BLaER1 treated with 17β-estradiol and CSF1 and Interleukin-3, amounts not matched to agents 10 nM and 100 nM (cell line): Measurements from ENCODE around the gene HMGN1.

Source experiments
- H3K27ac ChIP-seq, 11 experiments: shearing (Covaris generic); formaldehyde crosslinking; 2 replicates each; pipeline ENCODE4 v1.8.1; 2022
- H3K27me3 ChIP-seq, 11 experiments: shearing (Covaris generic); formaldehyde crosslinking; 2 replicates each; pipeline ENCODE4 v1.8.1; 2022
- H3K36me3 ChIP-seq, 11 experiments: shearing (Covaris generic); formaldehyde crosslinking; 2 replicates each; pipeline ENCODE4 v1.8.1; 2022
- H3K4me1 ChIP-seq, 10 experiments: shearing (Covaris generic); formaldehyde crosslinking; 2 replicates each; pipeline ENCODE4 v1.8.1; 2022
- H3K4me2 ChIP-seq, 11 experiments: shearing (Covaris generic); formaldehyde crosslinking; 2 replicates each; pipeline ENCODE4 v1.8.1; 2022
- H3K4me3 ChIP-seq, 10 experiments: shearing (Covaris generic); formaldehyde crosslinking; 2 replicates each; pipeline ENCODE4 v1.8.1; 2022
- H3K9ac ChIP-seq, 11 experiments: shearing (Covaris generic); formaldehyde crosslinking; 2 replicates each; pipeline ENCODE4 v1.8.1; 2022
- H3K9me3 ChIP-seq, 11 experiments: shearing (Covaris generic); formaldehyde crosslinking; replicated peaks in 1 of 11; 2 replicates each; pipeline ENCODE4 v1.8.1; 2022
- H4K20me1 ChIP-seq, 11 experiments: shearing (Covaris generic); formaldehyde crosslinking; 2 replicates each; pipeline ENCODE4 v1.8.1; 2022
- Cebpa-rat ChIP-seq, 11 experiments: shearing (Covaris generic); IDR thresholded peaks; 2 replicates each; pipeline ENCODE4 v1.8.1; 2022

The HMGN1 gene, protein sequence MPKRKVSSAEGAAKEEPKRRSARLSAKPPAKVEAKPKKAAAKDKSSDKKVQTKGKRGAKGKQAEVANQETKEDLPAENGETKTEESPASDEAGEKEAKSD

GRCh38 chr21:39348355-39349210 is at the start of gene HMGN1:
Gene HMGN1 (minus strand): TSS chr21:39349088. CDS start chr21:39348917, 171 bp downstream.
- peaks cover 30 to 49% (median 43%) of the 10 kb centered on the region in 11 experiments; a peak in 21 of 22 replicates for H4K20me1 ChIP-seq
- peaks cover 30 to 48% (median 38%) of the 10 kb centered on the region in 10 experiments for H3K4me1 ChIP-seq
- H3K9ac ChIP-seq: peak within 1 kb of the TSS; percentile 89 to 100 (median 99)
- peak within 1 kb of the TSS; percentile 79 to 98 (median 95) for H3K4me2 ChIP-seq
- peak within 1 kb of the TSS; percentile 81 to 100 (median 90) for H3K4me3 ChIP-seq
- no peaks in the 10 kb centered on the region for H3K9me3 ChIP-seq
- H3K27ac ChIP-seq: peak within 1 kb of the TSS; percentile 92 to 100 (median 99)
- TF ChIP-seq Cebpa-rat (IDR thresholded peaks at IDR 0.05): no peak
- no peaks in the 10 kb centered on the region for H3K27me3 ChIP-seq
- peaks cover 22 to 46% (median 41%) of the 10 kb centered on the region in 11 experiments for H3K36me3 ChIP-seq

- Histone ChIP-seq H3K27ac (peak overlapping the region in 1 of 11 experiments; percentile 35; a peak in 1 of 22 replicates), H3K9me3 (no peaks in the 10 kb centered on the region), H3K36me3 (peaks cover 46 to 85% (median 63%) of the 10 kb centered on the region in 11 experiments), H3K4me1 (peaks cover 0 to 12% (median 0%) of the 10 kb centered on the region in 10 experiments; a peak in 2 of 20 replicates), H3K4me2 (peak overlapping the region in 1 of 11 experiments; percentile 16; a peak in 2 of 22 replicates), H3K27me3 (no peaks in the 10 kb centered on the region), H3K4me3 (no peak overlapping the region), H3K9ac (no peak overlapping the region), H4K20me1 (no peaks in the 10 kb centered on the region)
- no peak for TF ChIP-seq Cebpa-rat (IDR thresholded peaks at IDR 0.05)
Observed at GRCh38 chr21:39397646-39398385, 48.9 kb upstream of the HMGN1 start.

DNA sequence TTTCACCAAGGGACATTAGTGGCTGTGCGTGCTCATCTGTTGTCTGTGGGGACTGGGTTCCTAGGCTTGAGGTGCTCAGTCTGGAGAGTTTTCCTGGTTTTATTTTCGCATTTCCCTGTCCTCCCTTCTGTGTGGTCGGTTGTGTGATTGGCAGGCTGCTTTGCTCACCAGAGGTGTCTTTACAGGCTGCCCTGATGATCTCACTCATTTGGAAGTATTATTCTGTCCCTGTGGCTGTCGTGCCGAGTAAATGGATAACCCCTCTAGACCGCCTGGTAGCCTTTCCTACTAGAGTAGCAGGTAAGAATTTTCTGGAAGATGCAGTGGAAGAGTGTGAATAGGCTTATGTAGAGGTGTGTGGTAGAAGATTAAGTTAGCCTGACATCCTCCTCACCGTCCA is 44.1 kb upstream of the HMGN1 start:
- Histone ChIP-seq H3K9me3 (no peaks in the 10 kb centered on the region), H3K27ac (no peak overlapping the region), H3K4me3 (no peak overlapping the region), H3K27me3 (no peaks in the 10 kb centered on the region), H3K9ac (no peak overlapping the region), H3K36me3 (peaks cover 60 to 77% (median 75%) of the 10 kb centered on the region in 11 experiments), H3K4me2 (no peak overlapping the region), H3K4me1 (peaks cover 9 to 26% (median 17%) of the 10 kb centered on the region in 10 experiments; a peak in 19 of 20 replicates), H4K20me1 (peaks cover 0 to 26% (median 11%) of the 10 kb centered on the region in 11 experiments; a peak in 12 of 22 replicates)
- TF ChIP-seq Cebpa-rat (IDR thresholded peaks at IDR 0.05): no peak

- H3K4me2 ChIP-seq: no peak overlapping the region
- H3K4me1 ChIP-seq: peaks cover 19 to 37% (median 27%) of the 10 kb centered on the region in 10 experiments
- H3K36me3 ChIP-seq: peaks cover 39 to 63% (median 53%) of the 10 kb centered on the region in 11 experiments
- no peak overlapping the region for H3K4me3 ChIP-seq
- no peaks in the 10 kb centered on the region for H3K9me3 ChIP-seq
- no peaks in the 10 kb centered on the region for H3K27me3 ChIP-seq
- H4K20me1 ChIP-seq: peaks cover 0 to 28% (median 11%) of the 10 kb centered on the region in 11 experiments; a peak in 12 of 22 replicates
- 0 out of 22 replicates have a peak overlapping the region, but pooled peaks of 1 of the 11 experiments have one; percentile 1 for H3K9ac ChIP-seq
- no peak overlapping the region for H3K27ac ChIP-seq
- no peak for TF ChIP-seq Cebpa-rat (IDR thresholded peaks at IDR 0.05)
Observed at GRCh38 chr21:39390212-39390765, 41.4 kb upstream of the HMGN1 start.

DNA sequence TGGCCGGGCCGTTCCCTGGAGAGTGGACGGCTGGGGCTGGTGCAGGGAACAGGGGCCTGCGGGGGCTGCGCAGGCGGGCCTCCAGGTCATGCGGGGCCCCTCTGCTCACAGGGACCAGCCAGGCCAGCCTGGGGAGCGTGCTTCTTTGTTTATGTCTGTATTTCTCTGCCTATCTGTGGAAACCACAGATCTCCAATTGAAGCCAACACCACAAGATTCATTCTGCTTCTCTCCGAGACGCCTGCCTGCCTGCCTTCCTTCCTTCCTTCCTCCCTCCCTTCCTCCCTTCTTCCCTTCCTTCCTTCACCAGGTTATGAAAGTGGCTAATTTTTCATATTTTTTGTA is 39.9 kb upstream of the HMGN1 start:
- H3K36me3 ChIP-seq: peaks cover 24 to 52% (median 39%) of the 10 kb centered on the region in 11 experiments
- H3K4me2 ChIP-seq: peak overlapping the region; percentile 88 to 99 (median 96)
- no peak for TF ChIP-seq Cebpa-rat (IDR thresholded peaks at IDR 0.05)
- peaks cover 0 to 28% (median 11%) of the 10 kb centered on the region in 11 experiments; a peak in 12 of 22 replicates for H4K20me1 ChIP-seq
- peaks cover 19 to 52% (median 38%) of the 10 kb centered on the region in 10 experiments for H3K4me1 ChIP-seq
- H3K27ac ChIP-seq: peak overlapping the region in 8 of 11 experiments; percentile 11 to 61 (median 52); a peak in 14 of 22 replicates
- peak overlapping the region in 9 of 10 experiments; percentile 62 to 77 (median 64); a peak in 17 of 20 replicates for H3K4me3 ChIP-seq
- no peaks in the 10 kb centered on the region for H3K9me3 ChIP-seq
- H3K27me3 ChIP-seq: no peaks in the 10 kb centered on the region
- peak overlapping the region; percentile 68 to 81 (median 76); a peak in 20 of 22 replicates for H3K9ac ChIP-seq

DNA sequence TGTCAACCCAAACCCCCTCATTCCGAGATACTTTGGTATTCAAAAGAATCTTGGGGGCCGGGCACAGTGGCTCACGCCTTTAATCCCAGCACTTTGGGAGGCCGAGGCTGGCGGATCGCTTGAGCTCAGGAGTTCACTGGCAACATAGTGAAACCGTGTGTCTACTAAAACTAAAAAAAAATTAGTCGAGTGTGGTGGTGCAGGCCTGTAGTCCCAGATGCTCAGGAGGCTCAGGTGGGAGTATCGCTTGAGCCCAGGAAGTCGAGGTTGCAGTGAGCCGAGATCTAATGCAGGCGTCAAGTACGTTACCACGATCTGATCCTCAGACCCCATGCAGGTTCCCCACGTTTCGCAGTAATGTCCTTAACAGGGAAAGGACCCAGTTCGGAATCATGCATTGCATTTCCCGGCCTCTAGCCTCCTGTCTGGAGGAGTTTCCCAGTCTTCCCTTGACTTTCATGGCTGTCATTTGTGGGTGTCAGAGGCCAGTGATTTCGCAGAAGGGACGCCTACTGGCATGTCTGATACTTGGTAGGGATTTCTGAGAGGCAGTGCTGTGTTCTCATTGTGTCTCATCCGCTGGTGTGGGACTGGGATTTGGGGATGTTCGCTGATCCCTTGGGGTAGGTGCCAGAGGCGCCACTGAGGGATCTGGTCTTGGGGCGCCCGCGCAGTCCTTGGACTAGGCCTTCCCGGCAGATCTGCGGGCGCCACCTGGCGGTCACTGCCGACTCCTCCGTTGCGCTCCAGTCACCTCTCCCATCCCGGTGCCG is 39.3 kb upstream of the HMGN1 start:
- Histone ChIP-seq H3K27me3 (no peaks in the 10 kb centered on the region), H3K4me2 (peak overlapping the region; percentile 88 to 99 (median 96)), H4K20me1 (peaks cover 0 to 28% (median 11%) of the 10 kb centered on the region in 11 experiments; a peak in 12 of 22 replicates), H3K4me1 (peaks cover 19 to 53% (median 38%) of the 10 kb centered on the region in 10 experiments), H3K9ac (peak overlapping the region; percentile 68 to 81 (median 76)), H3K4me3 (peak overlapping the region; percentile 62 to 77 (median 64)), H3K9me3 (no peaks in the 10 kb centered on the region), H3K36me3 (peaks cover 18 to 46% (median 34%) of the 10 kb centered on the region in 11 experiments), H3K27ac (peak overlapping the region in 9 of 11 experiments; percentile 26 to 61 (median 55); a peak in 18 of 22 replicates)
- no peak for TF ChIP-seq Cebpa-rat (IDR thresholded peaks at IDR 0.05)

DNA sequence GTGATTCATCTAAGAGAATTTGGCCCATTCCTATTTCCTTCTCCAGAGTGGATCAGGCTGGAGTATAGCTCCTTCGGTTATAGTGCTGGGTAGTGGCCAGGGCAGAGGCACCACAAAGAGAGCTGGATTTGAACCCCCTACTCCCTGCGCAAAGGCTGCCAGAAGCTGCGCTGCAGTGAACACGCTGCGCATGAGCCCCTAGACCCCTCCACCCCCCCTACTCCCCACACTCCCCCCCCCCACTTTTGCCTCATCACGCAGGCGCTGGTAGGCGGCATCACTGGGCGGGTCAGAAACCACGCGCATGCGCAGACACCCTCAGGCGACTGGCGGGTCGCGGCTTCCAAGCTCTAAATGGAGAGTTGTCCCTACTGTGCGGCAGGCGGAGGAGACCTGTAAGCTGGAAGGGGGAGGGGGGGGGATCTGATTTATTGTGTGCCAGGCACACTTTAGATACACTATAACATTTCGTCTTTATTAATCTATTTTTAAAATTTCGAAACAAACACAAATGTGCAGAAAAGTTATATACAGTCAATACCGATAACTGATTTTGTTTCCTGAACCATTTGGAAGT is 38.7 kb upstream of the HMGN1 start:
- Histone ChIP-seq H3K4me1 (peaks cover 19 to 54% (median 38%) of the 10 kb centered on the region in 10 experiments), H3K36me3 (peaks cover 11 to 40% (median 27%) of the 10 kb centered on the region in 11 experiments), H3K4me3 (peak overlapping the region; percentile 62 to 77 (median 64)), H3K27me3 (no peaks in the 10 kb centered on the region), H3K9ac (peak overlapping the region; percentile 68 to 81 (median 76)), H3K27ac (peak overlapping the region in 10 of 11 experiments; percentile 39 to 71 (median 59); a peak in 19 of 22 replicates), H3K9me3 (no peaks in the 10 kb centered on the region), H4K20me1 (peaks cover 0 to 28% (median 11%) of the 10 kb centered on the region in 11 experiments; a peak in 12 of 22 replicates), H3K4me2 (peak overlapping the region; percentile 88 to 99 (median 96))
- TF ChIP-seq Cebpa-rat (IDR thresholded peaks at IDR 0.05): no peak
